ENCODE results near the gene CREB3L2. TPM values are rescaled to one million over a fixed set of nuclear protein-coding genes. Genes with fewer than 3 reads are reported as not detected.

CREB3L2 gene
- total RNA-seq, 4 donors from 2014 or later: 43.5 to 73.0 (median 51.2) TPM

DNA sequence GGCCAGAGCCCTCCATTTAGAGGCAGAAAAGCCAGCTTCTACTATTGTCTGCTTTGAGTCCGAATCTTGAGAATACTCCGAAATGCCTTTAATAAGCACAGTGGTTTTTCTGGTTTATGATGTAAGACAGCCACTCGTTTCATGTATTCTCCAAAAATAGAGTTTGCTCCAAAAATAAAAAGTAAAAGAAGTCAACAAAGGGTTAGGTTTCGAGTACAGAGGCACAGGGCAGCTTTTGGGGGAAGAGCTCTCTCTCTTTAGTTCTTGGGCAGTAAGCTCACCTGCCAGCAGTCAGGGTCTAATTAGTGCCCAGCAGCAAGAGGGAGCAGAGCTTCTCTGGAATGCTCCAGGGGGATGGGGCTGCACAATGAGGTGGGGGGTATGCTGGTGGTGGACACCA is 20.2 kb downstream of the CREB3L2 start:
- no peaks in the 10 kb centered on the region for H3K36me3 ChIP-seq
- H3K4me3 ChIP-seq: no peak overlapping the region
- H3K27ac ChIP-seq: peak overlapping the region; percentile 8 to 99 (median 54)
- H3K4me1 ChIP-seq: peaks cover 0 to 100% (median 78%) of the 10 kb centered on the region in 4 donors
- 31 to 44% methylated on average over 4 of the region's 4 CpGs for WGBS, 2 donors
- H3K27me3 ChIP-seq: no peaks in the 10 kb centered on the region
- H3K9me3 ChIP-seq: no peaks in the 10 kb centered on the region
- no peak for TF ChIP-seq POLR2A (IDR thresholded peaks at IDR 0.05)
- TF ChIP-seq, protein P1, sequence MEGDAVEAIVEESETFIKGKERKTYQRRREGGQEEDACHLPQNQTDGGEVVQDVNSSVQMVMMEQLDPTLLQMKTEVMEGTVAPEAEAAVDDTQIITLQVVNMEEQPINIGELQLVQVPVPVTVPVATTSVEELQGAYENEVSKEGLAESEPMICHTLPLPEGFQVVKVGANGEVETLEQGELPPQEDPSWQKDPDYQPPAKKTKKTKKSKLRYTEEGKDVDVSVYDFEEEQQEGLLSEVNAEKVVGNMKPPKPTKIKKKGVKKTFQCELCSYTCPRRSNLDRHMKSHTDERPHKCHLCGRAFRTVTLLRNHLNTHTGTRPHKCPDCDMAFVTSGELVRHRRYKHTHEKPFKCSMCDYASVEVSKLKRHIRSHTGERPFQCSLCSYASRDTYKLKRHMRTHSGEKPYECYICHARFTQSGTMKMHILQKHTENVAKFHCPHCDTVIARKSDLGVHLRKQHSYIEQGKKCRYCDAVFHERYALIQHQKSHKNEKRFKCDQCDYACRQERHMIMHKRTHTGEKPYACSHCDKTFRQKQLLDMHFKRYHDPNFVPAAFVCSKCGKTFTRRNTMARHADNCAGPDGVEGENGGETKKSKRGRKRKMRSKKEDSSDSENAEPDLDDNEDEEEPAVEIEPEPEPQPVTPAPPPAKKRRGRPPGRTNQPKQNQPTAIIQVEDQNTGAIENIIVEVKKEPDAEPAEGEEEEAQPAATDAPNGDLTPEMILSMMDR (IDR thresholded peaks at IDR 0.05): no peak
- TF ChIP-seq EP300 (IDR thresholded peaks at IDR 0.05): no peak
- DNase-seq (ENCODE audit: low spot score in 2 of 2): no peak

DNA sequence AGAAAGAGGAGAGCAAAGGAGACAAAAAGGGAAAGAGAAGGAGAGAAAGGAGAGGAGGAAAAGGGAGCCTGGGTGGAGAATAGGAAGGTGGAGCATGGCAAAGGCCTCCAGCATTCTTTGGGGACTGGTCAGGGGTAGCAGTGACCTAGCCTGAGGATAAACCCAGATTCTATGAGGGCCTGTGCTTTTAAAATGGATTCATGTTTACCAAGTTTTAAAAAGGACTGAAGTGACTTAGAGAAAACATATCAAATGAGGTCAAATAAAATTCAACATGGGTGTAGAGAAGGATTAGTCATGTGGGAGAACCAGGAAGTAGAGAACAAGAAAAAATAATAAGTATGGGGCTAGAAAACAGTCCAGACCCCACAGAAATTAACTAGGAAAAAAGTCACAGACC is 20.7 kb downstream of the CREB3L2 start:
- peak overlapping the region; percentile 8 to 99 (median 67) for H3K27ac ChIP-seq
- DNase-seq (ENCODE audit: low spot score in 2 of 2): no peak
- no peak overlapping the region for H3K4me3 ChIP-seq
- H3K36me3 ChIP-seq: no peaks in the 10 kb centered on the region
- no peak for TF ChIP-seq EP300 (IDR thresholded peaks at IDR 0.05)
- TF ChIP-seq, protein P1 (IDR thresholded peaks at IDR 0.05): no peak
- TF ChIP-seq POLR2A (IDR thresholded peaks at IDR 0.05): no peak
- H3K9me3 ChIP-seq: no peaks in the 10 kb centered on the region
- H3K27me3 ChIP-seq: no peaks in the 10 kb centered on the region
- H3K4me1 ChIP-seq: peaks cover 0 to 100% (median 75%) of the 10 kb centered on the region in 4 donors

DNA sequence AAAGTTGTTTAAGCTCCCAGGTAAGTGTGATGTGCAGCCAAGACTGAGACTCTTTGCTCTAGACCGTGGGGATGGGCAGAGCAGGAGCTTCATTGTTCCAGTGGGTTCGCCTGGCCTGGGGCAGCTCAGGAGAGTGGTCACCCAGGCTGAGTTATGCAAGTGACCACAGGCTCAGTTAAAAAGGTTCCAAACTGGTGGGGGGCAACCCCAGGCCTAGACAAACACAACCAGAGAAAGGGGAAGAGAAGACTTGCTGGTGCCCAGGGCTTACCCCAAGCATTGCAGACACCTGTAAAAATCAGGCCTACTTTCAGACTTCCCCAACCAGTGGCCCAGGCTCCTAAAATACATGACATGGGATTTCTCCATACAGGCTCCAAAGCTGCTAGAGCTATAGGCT is 21.6 kb downstream of the CREB3L2 start:
- Histone ChIP-seq H3K27me3 (no peaks in the 10 kb centered on the region), H3K4me3 (no peak overlapping the region), H3K27ac (peak overlapping the region in 3 of 4 donors; percentile 8 to 99 (median 92)), H3K4me1 (peaks cover 0 to 100% (median 72%) of the 10 kb centered on the region in 4 donors), H3K36me3 (no peaks in the 10 kb centered on the region), H3K9me3 (no peaks in the 10 kb centered on the region)
- TF ChIP-seq POLR2A (IDR thresholded peaks at IDR 0.05): no peak
- TF ChIP-seq, protein P1 (IDR thresholded peaks at IDR 0.05): no peak
- WGBS, 2 donors: 67 to 73% methylated on average over 2 of the region's 2 CpGs
- no peak for DNase-seq (ENCODE audit: low spot score in 2 of 2)

DNA sequence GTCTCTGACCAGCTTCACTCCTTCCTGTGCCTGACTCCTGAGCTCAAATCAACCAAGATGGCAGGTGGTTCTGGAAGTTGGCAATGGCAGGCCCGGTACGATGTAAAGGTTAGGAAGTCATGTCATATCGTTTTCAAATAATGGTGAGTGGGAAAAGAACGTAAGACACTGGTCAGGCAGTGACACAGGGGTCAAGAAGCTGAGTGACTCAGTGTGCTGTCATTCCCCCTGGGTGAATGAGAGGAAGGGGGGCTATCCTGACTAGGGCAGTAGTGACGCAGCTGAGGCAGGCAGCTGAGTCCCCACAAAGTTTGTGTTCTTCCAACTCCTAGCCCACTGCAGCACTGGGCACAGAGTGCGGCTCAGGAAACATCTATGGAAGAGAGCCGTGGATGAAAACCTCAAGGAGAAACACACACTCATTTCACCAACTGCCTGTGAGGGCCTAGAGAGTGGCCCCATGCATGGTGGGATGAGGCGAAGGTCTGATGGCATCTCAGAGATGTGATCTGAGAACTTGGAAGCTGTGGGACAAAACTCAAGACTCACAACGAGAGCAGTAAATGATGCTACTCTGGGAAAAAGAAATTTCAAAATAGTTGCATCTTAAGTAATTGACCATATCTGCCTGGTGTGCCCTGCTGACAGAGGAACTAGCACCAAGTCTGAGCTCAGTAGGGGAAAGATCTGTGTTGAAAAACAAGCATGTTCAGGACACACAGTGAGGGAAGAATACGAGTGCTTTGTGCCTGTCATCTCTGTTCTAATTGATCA is 23.2 kb downstream of the CREB3L2 start:
- no peaks in the 10 kb centered on the region for H3K9me3 ChIP-seq
- DNase-seq (ENCODE audit: low spot score in 2 of 2): peak; percentile 50 to 78
- H3K27ac ChIP-seq: peak overlapping the region; percentile 28 to 99 (median 78)
- H3K36me3 ChIP-seq: no peaks in the 10 kb centered on the region
- H3K27me3 ChIP-seq: no peaks in the 10 kb centered on the region
- WGBS, 2 donors: 39 to 40% methylated on average over 10 of the region's 10 CpGs
- H3K4me1 ChIP-seq: peaks cover 0 to 98% (median 69%) of the 10 kb centered on the region in 4 donors
- TF ChIP-seq, protein P1 (IDR thresholded peaks at IDR 0.05): no peak
- peak in 1 of 2 donors; percentile 96 for TF ChIP-seq EP300 (IDR thresholded peaks at IDR 0.05)
- TF ChIP-seq POLR2A (IDR thresholded peaks at IDR 0.05): peak in 1 of 2 donors; percentile 16
- no peak overlapping the region for H3K4me3 ChIP-seq

DNA sequence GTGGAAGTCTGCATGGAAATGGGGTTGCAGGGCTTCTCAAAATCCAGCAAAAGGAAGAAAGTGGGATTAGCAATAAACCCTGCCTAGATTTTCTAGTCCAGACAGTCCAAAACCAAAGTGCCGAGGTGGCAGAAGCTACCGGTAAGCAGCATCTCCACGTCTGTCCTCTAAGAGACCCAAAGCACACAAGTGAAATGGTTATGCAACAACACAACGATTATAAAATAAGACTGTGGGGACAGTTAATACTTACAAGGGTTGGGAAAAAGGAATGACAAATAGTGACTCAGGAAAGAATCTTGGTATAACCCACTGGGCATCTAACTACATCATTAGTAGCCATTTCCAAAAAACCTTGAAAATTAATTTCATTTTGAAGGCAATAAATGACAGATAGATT is 24.7 kb downstream of the CREB3L2 start:
- H3K4me3 ChIP-seq: no peak overlapping the region
- H3K4me1 ChIP-seq: peaks cover 0 to 97% (median 66%) of the 10 kb centered on the region in 4 donors
- H3K27me3 ChIP-seq: no peaks in the 10 kb centered on the region
- H3K9me3 ChIP-seq: no peaks in the 10 kb centered on the region
- H3K36me3 ChIP-seq: no peaks in the 10 kb centered on the region
- no peak for DNase-seq (ENCODE audit: low spot score in 2 of 2)
- TF ChIP-seq, protein P1 (IDR thresholded peaks at IDR 0.05): no peak
- no peak for TF ChIP-seq POLR2A (IDR thresholded peaks at IDR 0.05)
- no peak for TF ChIP-seq EP300 (IDR thresholded peaks at IDR 0.05)
- WGBS, 2 donors: 35 to 42% methylated on average over 4 of the region's 4 CpGs
- peak overlapping the region; percentile 49 to 99 (median 78) for H3K27ac ChIP-seq
